ENCODE data around the gene BARX1.

BARX1 gene

GRCh38 chr9:93937193-93937592 lies 18.0 kb downstream of the BARX1 start:
- Histone ChIP-seq H3K4me3 (ENCODE audit: low read depth, low read length) (no peak overlapping the region), H3K27ac (ENCODE audit: extremely low read depth, low read depth, low read length) (no peak overlapping the region), H3K9me3 (ENCODE audit: control insufficient read depth, insufficient read depth, low read depth, low read length) (no peaks in the 10 kb centered on the region), H3K4me1 (ENCODE audit: control insufficient read depth, insufficient read depth, low read length) (no peaks in the 10 kb centered on the region), H3K36me3 (ENCODE audit: control insufficient read depth in 2 of 2, insufficient read depth in 1 of 2, low read length in 2 of 2) (no peaks in the 10 kb centered on the region)
- TF ChIP-seq ZNF654 (tag by site-specific recombination; IDR thresholded peaks at IDR 0.05; ENCODE audit: low read depth) = no peak
- TF ChIP-seq ZNF561 (tag by site-specific recombination; IDR thresholded peaks at IDR 0.05; ENCODE audit: borderline replicate concordance) = no peak
- no peak for TF ChIP-seq ZNF529 (tag by site-specific recombination; IDR thresholded peaks at IDR 0.05; ENCODE audit: insufficient replicate concordance)
- TF ChIP-seq ZNF302 (tag by site-specific recombination; IDR thresholded peaks at IDR 0.05; ENCODE audit: low read depth) = no peak
- no peak for TF ChIP-seq ZNF707 (tag by site-specific recombination; IDR thresholded peaks at IDR 0.05)
- no peak for TF ChIP-seq ZBTB44 (tag by site-specific recombination; IDR thresholded peaks at IDR 0.05)
- TF ChIP-seq GFI1B (tag by site-specific recombination; IDR thresholded peaks at IDR 0.05) = no peak
- POLR2A ChIA-PET = no interaction called here
- CTCF ChIA-PET = interaction anchor here (0.5 kb wide), 1 partner anchor 255 kb away, joined by 4 read pairs; no protein-coding TSS in a partner anchor

GRCh38 chr9:93931905-93932304 lies 23.2 kb downstream of the BARX1 start:
- Histone ChIP-seq H3K4me1 (ENCODE audit: control insufficient read depth, insufficient read depth, low read length) (no peaks in the 10 kb centered on the region), H3K4me3 (ENCODE audit: low read depth, low read length) (no peak overlapping the region), H3K36me3 (ENCODE audit: control insufficient read depth in 2 of 2, insufficient read depth in 1 of 2, low read length in 2 of 2) (no peaks in the 10 kb centered on the region), H3K9me3 (ENCODE audit: control insufficient read depth, insufficient read depth, low read depth, low read length) (no peaks in the 10 kb centered on the region), H3K27ac (ENCODE audit: extremely low read depth, low read depth, low read length) (no peak overlapping the region)
- CTCF ChIA-PET = interaction anchor here (0.9 kb wide), 1 partner anchor 20 kb away, joined by 3 read pairs; no protein-coding TSS in a partner anchor
- POLR2A ChIA-PET = no interaction called here
- TF ChIP-seq ZBTB8A (tag by site-specific recombination; IDR thresholded peaks at IDR 0.05) (no peak), ZNF416 (tag by site-specific recombination; IDR thresholded peaks at IDR 0.05) (no peak), ZNF791 (tag by site-specific recombination; IDR thresholded peaks at IDR 0.05) (no peak)

GRCh38 chr9:93930070-93930469 lies 25.1 kb downstream of the BARX1 start:
- CTCF ChIA-PET = interaction anchor here (0.7 kb wide), 1 partner anchor 95 kb away, joined by 4 read pairs; no protein-coding TSS in a partner anchor
- TF ChIP-seq PBX3 (CRISPR knock-in tag; IDR thresholded peaks at IDR 0.05) (no peak), KLF7 (tag by site-specific recombination; IDR thresholded peaks at IDR 0.05; ENCODE audit: borderline replicate concordance) (no peak), ZNF76 (tag by site-specific recombination; IDR thresholded peaks at IDR 0.05; ENCODE audit: borderline replicate concordance, low read depth) (no peak), ZNF707 (tag by site-specific recombination; IDR thresholded peaks at IDR 0.05) (no peak), ZSCAN16 (tag by site-specific recombination; IDR thresholded peaks at IDR 0.05) (no peak), ZNF629 (tag by site-specific recombination; IDR thresholded peaks at IDR 0.05) (no peak), ZNF433 (tag by site-specific recombination; IDR thresholded peaks at IDR 0.05; ENCODE audit: low read depth) (no peak), ZNF558 (tag by site-specific recombination; IDR thresholded peaks at IDR 0.05) (no peak), ZSCAN4 (tag by site-specific recombination; IDR thresholded peaks at IDR 0.05) (no peak), ZNF777 (tag by site-specific recombination; IDR thresholded peaks at IDR 0.05; ENCODE audit: borderline replicate concordance) (no peak), KLF17 (tag by site-specific recombination; IDR thresholded peaks at IDR 0.05) (no peak), ZNF624 (tag by site-specific recombination; IDR thresholded peaks at IDR 0.05) (no peak), ZNF24 (tag by site-specific recombination; IDR thresholded peaks at IDR 0.05) (no peak)
- no peak overlapping the region for H3K27ac ChIP-seq (ENCODE audit: extremely low read depth, low read depth, low read length)

More at GRCh38 chr9:93930070-93930469, 25.1 kb downstream of the BARX1 start:
- POLR2A ChIA-PET = no interaction called here
- no peaks in the 10 kb centered on the region for H3K4me1 ChIP-seq (ENCODE audit: control insufficient read depth, insufficient read depth, low read length)
- H3K4me3 ChIP-seq (ENCODE audit: low read depth, low read length) = no peak overlapping the region
- no peaks in the 10 kb centered on the region for H3K9me3 ChIP-seq (ENCODE audit: control insufficient read depth, insufficient read depth, low read depth, low read length)
- H3K36me3 ChIP-seq (ENCODE audit: control insufficient read depth in 2 of 2, insufficient read depth in 1 of 2, low read length in 2 of 2) = no peaks in the 10 kb centered on the region
